Naive thymus-derived CD8-positive, alpha-beta T cell (primary cell): ENCODE results near the gene TRABD2A. TPM values are rescaled to one million over a fixed set of nuclear protein-coding genes. Genes with fewer than 3 reads are reported as not detected.
A peak's percentile ranks its signal among the peaks of the same experiment; 100 is the strongest.

Experiments used
- ATAC-seq, 2 donors: fragments of 150-1000 bp; cut with Tn5 transposase in 1 of 2; sonication (Bioruptor Pico), chemical (Tn5 transposase) in 1 of 2; 1 replicate in 1 of 2; 2 replicates in 1 of 2; pipeline ENCODE4 v1.10.0; 2021; ENCODE audit warnings: mild to moderate bottlenecking in 2 of 2, moderate library complexity in 2 of 2
- POLR2A ChIA-PET: fragments of 350-600 bp; sonication (Branson Sonifier 250); formaldehyde crosslinking; loops from one replicate; lab custom pipeline; 2021; ENCODE audit warnings: antibody characterized with exemption; lab: Charles Lee
- DNase-seq, 10 donors: peaks; one replicate each; pipeline versions ENCODE4 v3.0.0 to v3.0.0-alpha.2; 2020 to 2022
- H3K27ac Mint-ChIP-seq, 10 donors: one replicate each; pipeline ENCODE4 v1.8.0; 2020 to 2022; ENCODE audit warnings: mild to moderate bottlenecking in 10 of 10, mixed read lengths in 10 of 10, moderate library complexity in 4 of 10, inconsistent platforms in 1 of 10
- H3K27me3 Mint-ChIP-seq, 5 donors: one replicate each; pipeline ENCODE4 v1.8.0; 2021 to 2022; ENCODE audit warnings: mixed read lengths in 5 of 5
- H3K36me3 Mint-ChIP-seq, 3 donors: one replicate each; pipeline ENCODE4 v1.8.0; 2020 to 2022; ENCODE audit warnings: mixed read lengths in 3 of 3, mild to moderate bottlenecking in 2 of 3, inconsistent platforms in 1 of 3
- H3K4me1 Mint-ChIP-seq, 4 donors: one replicate each; pipeline ENCODE4 v1.8.0; 2021 to 2022; ENCODE audit warnings: mixed read lengths in 4 of 4
- H3K4me3 Mint-ChIP-seq, 10 donors: one replicate each; pipeline ENCODE4 v1.8.0; 2020 to 2022; ENCODE audit warnings: mild to moderate bottlenecking in 10 of 10, mixed read lengths in 10 of 10, moderate library complexity in 6 of 10, inconsistent platforms in 1 of 10
- H3K9me3 Mint-ChIP-seq, 9 donors: one replicate each; pipeline ENCODE4 v1.8.0; 2020 to 2022; ENCODE audit warnings: mixed read lengths in 9 of 9, mild to moderate bottlenecking in 3 of 9, inconsistent platforms in 1 of 9, moderate library complexity in 1 of 9
- polyA plus RNA-seq, 3 donors: library from polyadenylated mRNA; unstranded; fragments of 300-500 nt; fragmentation: Illumina TruSeq; gene quantifications; one replicate each; pipeline ENCODE4 v1.2.3, GENCODE V29; 2021
- total RNA-seq, 8 experiments: library from RNA in 2 of 8; stranded (reverse) in 2 of 8; gene quantifications; one replicate each; pipeline ENCODE4 v1.2.3 and lab custom pipeline; 2021 to 2026

TRABD2A gene
- total and polyA plus RNA-seq, 5 experiments from 2014 or later = 70.1 to 173 (median 165) TPM

DNA sequence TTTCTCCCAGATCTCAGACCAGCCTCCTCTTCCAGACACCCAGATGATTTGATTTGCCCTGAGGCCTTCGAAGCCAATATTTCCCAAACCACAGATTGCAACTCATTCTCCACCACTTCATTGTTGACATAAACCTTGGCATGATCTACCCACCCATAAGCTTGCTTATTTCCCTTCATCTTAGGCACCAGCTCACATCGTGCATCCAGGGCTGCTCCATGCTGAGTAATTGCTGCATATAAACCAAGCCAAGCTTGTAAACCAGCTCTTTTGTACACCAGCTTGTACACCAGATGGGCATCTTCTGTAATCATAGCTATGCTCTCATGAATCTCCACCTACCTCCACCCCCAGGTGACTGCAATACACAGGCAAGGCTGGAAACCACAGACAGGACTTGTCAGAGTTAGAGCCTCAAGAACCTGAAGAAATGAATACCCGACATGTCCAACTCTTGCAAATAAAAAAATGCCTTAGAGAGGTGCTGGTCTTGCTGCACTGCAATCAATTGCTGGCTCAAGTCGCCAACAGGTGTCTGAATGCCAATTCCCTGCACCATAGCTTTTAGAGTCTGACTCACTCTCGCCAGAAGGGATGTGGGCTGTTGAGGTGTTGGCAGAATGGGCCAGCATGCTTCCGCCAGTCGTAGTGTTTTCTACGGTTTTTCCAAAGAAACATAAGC lies 31.5 kb downstream of the TRABD2A start:
- peaks cover 14 to 39% (median 35%) of the 10 kb centered on the region in 3 donors for H3K36me3 Mint-ChIP-seq
- H3K4me1 Mint-ChIP-seq = peaks cover 55 to 97% (median 92%) of the 10 kb centered on the region in 4 donors

DNA sequence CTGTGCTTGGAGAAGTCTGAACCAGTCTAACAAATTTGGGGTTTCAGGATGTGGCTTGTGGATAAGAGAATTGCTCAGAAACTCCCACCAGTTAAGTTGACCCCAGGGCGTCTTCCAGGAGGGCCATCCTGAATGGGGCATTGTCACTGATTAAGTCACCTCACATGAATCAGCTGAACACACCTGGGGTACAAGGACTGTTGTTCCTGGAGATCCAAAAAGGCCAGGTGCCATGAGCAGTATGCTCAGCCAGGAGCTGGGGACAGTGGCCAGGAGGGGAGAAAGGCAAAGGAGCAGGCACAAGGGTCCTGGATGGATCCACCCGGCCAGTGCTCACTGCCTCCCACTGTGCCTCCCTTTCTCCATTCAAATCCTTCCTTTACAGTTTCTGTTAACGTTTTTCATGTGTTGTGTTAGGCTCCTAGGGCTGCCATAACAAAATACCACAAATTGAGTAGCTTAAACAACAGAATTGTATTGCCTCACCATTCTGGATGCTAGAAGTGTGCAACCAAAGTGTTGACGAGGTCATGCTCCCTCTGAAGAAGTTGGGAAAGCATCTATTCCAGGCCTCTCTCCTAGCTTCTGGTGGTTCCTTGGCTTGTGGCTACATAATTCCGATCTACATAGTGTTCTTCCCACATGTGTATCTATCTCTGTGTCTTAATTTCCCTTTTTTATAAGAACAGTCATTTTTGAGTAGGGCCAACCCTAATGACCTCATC lies 33.4 kb downstream of the TRABD2A start:
- DNase-seq (no peak), ATAC-seq (no peak)
- peaks cover 5 to 35% (median 34%) of the 10 kb centered on the region in 3 donors for H3K36me3 Mint-ChIP-seq
- POLR2A ChIA-PET = interaction anchor here (1.0 to 16.4 kb wide), 11 partner anchors 10 to 197 kb away, joined by 3 to 247 read pairs (median 18); partner anchors contain the start of genes TMSB10 and TRABD2A
- peaks cover 0 to 18% (median 0%) of the 10 kb centered on the region in 9 donors for H3K9me3 Mint-ChIP-seq
- H3K27me3 Mint-ChIP-seq = no peaks in the 10 kb centered on the region
- peak overlapping the region; percentile 93 to 98 (median 97) for H3K27ac Mint-ChIP-seq
- H3K4me3 Mint-ChIP-seq = peak overlapping the region; percentile 60 to 90 (median 82)
- H3K4me1 Mint-ChIP-seq = peaks cover 57 to 97% (median 95%) of the 10 kb centered on the region in 4 donors

More for the DNA sequence above, 31.5 kb downstream of the TRABD2A start:
- Mint-ChIP-seq H3K27ac (peak overlapping the region; percentile 89 to 98 (median 95)), H3K4me3 (peak overlapping the region; percentile 77 to 90 (median 86)), H3K27me3 (no peaks in the 10 kb centered on the region), H3K9me3 (peaks cover 0 to 21% (median 6%) of the 10 kb centered on the region in 9 donors)
- DNase-seq (peak in 5 of 10 donors; percentile 34 to 61 (median 36)), ATAC-seq (peak in 1 of 2 donors; percentile 24)
- POLR2A ChIA-PET = interaction anchor here (0.7 to 16.4 kb wide), 18 partner anchors 8 to 199 kb away, joined by 3 to 247 read pairs (median 6); partner anchors contain the start of genes TMSB10 and TRABD2A

DNA sequence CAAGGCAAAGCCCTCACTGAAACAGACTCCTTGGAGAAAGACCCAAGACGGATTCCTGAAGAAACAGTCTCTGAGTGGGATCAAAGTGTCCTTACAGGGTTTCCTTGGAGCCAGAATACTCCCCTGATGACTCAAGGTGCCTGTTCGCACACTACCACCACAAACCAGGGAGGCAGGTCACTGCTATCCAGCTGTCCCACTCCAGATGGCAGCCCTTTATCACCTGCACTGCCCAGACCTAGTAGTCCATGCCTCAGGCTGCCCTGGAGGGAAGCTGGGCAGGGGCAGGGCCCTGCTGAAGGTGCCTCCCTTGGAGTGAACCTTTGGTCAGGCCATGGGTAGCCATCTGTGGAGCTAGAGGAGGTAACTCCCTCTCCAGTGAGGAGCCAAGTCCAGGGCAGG lies 34.1 kb downstream of the TRABD2A start:
- no peak for DNase-seq
- Mint-ChIP-seq H3K4me3 (peak overlapping the region; percentile 60 to 90 (median 82)), H3K9me3 (peaks cover 0 to 10% (median 0%) of the 10 kb centered on the region in 9 donors), H3K27ac (peak overlapping the region; percentile 93 to 98 (median 97)), H3K27me3 (no peaks in the 10 kb centered on the region), H3K36me3 (peaks cover 4 to 32% (median 27%) of the 10 kb centered on the region in 3 donors), H3K4me1 (peaks cover 54 to 97% (median 95%) of the 10 kb centered on the region in 4 donors)
- no peak for ATAC-seq
- POLR2A ChIA-PET = interaction anchor here (0.7 to 16.4 kb wide), 19 partner anchors 9 to 196 kb away, joined by 3 to 247 read pairs (median 6); partner anchors contain the start of genes TMSB10 and TRABD2A

DNA sequence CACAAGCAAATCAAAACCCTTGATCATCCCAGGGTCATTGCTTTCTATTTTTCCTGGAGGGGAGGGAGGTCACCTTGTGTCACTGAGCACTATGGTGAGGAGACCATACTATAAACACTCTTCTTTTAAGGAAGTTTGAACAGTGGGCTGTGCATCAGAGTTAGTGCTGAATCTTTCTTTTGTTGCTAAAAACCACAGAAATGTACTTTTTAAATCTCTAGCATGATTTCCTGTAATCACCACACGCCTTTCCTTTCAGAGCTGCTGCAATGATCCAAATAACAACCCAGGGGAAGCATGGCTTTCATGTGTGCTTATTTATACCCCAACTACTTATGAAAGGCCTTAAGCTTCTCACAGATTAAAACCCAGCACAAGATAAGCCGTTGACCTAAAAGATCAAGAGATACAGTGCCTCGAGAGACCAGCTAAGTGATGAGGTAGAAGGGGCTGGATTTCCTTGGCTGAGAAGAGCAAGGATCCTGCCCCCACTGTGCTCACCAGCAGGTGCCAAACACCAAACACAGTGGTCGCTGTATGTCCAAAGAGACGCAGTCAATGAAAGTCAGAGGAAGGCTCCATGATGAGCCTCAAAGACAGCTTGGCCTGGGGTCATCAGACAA lies 34.7 kb downstream of the TRABD2A start:
- DNase-seq (peak in 8 of 10 donors; percentile 55 to 88 (median 74)), ATAC-seq (peak; percentile 74 to 76)
- no peaks in the 10 kb centered on the region for H3K27me3 Mint-ChIP-seq
- peak overlapping the region; percentile 60 to 90 (median 82) for H3K4me3 Mint-ChIP-seq
- POLR2A ChIA-PET = interaction anchor here (0.7 to 16.4 kb wide), 23 partner anchors 9 to 194 kb away, joined by 3 to 247 read pairs (median 4); partner anchors contain the start of genes TMSB10 and TRABD2A
- H3K36me3 Mint-ChIP-seq = peaks cover 4 to 32% (median 26%) of the 10 kb centered on the region in 3 donors
- peak overlapping the region; percentile 93 to 98 (median 97) for H3K27ac Mint-ChIP-seq
- H3K9me3 Mint-ChIP-seq = peaks cover 0 to 8% (median 0%) of the 10 kb centered on the region in 9 donors
- H3K4me1 Mint-ChIP-seq = peaks cover 56 to 97% (median 95%) of the 10 kb centered on the region in 4 donors

DNA sequence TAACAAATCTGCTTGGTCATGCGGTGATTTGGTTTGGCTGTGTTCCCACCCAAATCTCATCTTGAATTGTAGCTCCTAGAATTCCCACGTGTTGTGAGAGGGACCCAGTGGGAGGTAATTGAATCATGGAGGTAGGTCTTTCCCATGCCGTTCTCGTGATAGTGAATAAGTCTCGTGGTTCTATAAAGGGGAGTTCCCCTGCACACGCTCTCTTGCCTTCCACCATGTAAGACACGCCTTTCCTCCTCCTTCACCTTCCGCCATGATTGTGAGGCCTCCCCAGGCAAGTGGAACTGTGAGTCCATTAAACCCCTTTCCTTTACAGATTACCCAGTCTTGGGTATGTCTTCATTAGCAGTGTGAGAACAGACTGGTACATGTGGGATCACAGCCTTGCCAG lies 36.7 kb downstream of the TRABD2A start:
- POLR2A ChIA-PET = interaction anchor here (0.9 to 16.4 kb wide), 4 partner anchors 12 to 62 kb away, joined by 3 to 247 read pairs (median 17); no protein-coding TSS in a partner anchor
- peak overlapping the region in 9 of 10 donors; percentile 34 to 90 (median 78) for H3K4me3 Mint-ChIP-seq
- H3K9me3 Mint-ChIP-seq = peaks cover 0 to 8% (median 0%) of the 10 kb centered on the region in 9 donors
- H3K36me3 Mint-ChIP-seq = peaks cover under 1 to 34% (median 29%) of the 10 kb centered on the region in 3 donors
- peaks cover 60 to 96% (median 95%) of the 10 kb centered on the region in 4 donors for H3K4me1 Mint-ChIP-seq
- ATAC-seq (no peak), DNase-seq (peak in 1 of 10 donors; percentile 17)
- no peaks in the 10 kb centered on the region for H3K27me3 Mint-ChIP-seq
- peak overlapping the region; percentile 93 to 98 (median 97) for H3K27ac Mint-ChIP-seq

DNA sequence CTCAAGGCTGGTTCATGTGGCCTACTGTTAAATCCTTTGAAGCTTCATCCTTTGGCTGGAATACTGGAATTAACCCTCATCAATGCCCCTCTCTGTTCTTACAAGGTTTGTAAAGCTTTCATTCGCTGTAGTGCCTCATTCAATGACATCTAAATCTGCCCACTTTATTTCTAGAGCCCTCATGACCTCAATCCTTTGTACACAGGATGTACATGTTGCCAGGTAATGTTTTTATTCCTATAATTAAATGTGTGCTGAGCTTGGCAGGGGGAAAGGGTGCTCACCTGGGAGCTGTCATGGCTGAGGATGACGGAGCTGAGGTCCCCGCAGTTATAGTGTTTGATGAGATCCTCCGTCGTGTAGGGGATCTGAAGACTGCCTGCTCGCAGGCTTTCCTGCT lies 39.3 kb downstream of the TRABD2A start:
- DNase-seq = peak in 8 of 10 donors; percentile 41 to 82 (median 68)
- Mint-ChIP-seq H3K4me1 (peaks cover 59 to 94% (median 93%) of the 10 kb centered on the region in 4 donors), H3K36me3 (peaks cover 8 to 55% (median 52%) of the 10 kb centered on the region in 3 donors), H3K27me3 (no peaks in the 10 kb centered on the region), H3K27ac (peak overlapping the region; percentile 93 to 98 (median 97)), H3K9me3 (peaks cover 0 to 9% (median 2%) of the 10 kb centered on the region in 9 donors), H3K4me3 (peak overlapping the region; percentile 64 to 92 (median 82))
- ATAC-seq = peak; percentile 21 to 65
- POLR2A ChIA-PET = interaction anchor here (0.8 to 16.4 kb wide), 16 partner anchors 7 to 190 kb away, joined by 3 to 247 read pairs (median 6); partner anchors contain the start of genes TMSB10 and TRABD2A

DNA sequence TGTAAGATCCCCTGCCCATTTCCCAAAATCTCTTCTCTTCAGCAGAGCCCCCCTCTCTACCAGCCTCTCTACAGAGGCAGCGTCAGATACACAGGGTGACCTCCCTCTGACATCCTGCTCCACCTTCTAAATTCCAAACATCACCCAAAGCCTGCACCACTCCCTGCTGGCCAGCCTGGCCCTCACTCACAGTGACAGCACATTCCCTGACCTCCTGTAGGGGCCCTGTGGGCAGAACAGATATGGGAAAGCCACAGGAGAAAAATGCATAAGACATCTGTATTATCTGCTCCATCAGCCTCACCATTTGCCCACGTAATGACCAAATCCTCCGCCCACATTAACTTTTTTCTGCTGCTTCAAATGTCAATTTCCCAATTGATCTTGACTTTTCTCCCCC lies 40.6 kb downstream of the TRABD2A start:
- ATAC-seq (peak; percentile 10 to 17), DNase-seq (peak in 1 of 10 donors; percentile 23)
- Mint-ChIP-seq H3K4me3 (peak overlapping the region; percentile 64 to 92 (median 82)), H3K27me3 (no peaks in the 10 kb centered on the region), H3K27ac (peak overlapping the region; percentile 93 to 98 (median 97)), H3K9me3 (peaks cover 0 to 17% (median 10%) of the 10 kb centered on the region in 9 donors), H3K4me1 (peaks cover 60 to 93% (median 91%) of the 10 kb centered on the region in 4 donors), H3K36me3 (peaks cover 18 to 67% (median 65%) of the 10 kb centered on the region in 3 donors)
- POLR2A ChIA-PET = interaction anchor here (1.0 to 16.4 kb wide), 11 partner anchors 8 to 86 kb away, joined by 3 to 247 read pairs (median 6); partner anchors contain the start of genes TMSB10 and TRABD2A

DNA sequence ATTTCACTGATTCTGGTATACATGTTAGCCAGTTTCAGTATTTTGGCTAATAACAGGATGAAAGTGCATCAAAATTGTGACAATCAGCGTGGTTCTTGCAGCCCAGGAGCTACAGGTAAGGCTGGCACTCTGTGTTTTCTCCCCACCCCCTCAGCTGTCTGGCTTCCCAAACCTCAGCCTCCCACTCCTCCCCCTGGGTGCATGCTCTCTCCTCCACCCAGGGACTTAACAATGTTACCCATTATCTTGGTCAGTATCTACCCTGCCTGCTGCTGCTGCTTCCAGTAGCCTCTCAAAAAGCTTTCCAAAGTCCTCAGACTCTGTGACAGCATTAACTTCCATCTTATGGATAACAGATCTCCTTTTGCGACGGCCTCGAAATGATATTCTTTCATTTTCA lies 41.0 kb downstream of the TRABD2A start:
- Mint-ChIP-seq H3K27me3 (no peaks in the 10 kb centered on the region), H3K4me3 (peak overlapping the region; percentile 64 to 92 (median 82)), H3K36me3 (peaks cover 18 to 70% (median 67%) of the 10 kb centered on the region in 3 donors), H3K9me3 (peaks cover 0 to 17% (median 10%) of the 10 kb centered on the region in 9 donors), H3K4me1 (peaks cover 60 to 93% (median 90%) of the 10 kb centered on the region in 4 donors), H3K27ac (peak overlapping the region; percentile 93 to 98 (median 97))
- POLR2A ChIA-PET = interaction anchor here (1.0 to 16.4 kb wide), 6 partner anchors 9 to 87 kb away, joined by 3 to 247 read pairs (median 20); no protein-coding TSS in a partner anchor
- ATAC-seq (peak in 1 of 2 donors; percentile 15), DNase-seq (no peak)

DNA sequence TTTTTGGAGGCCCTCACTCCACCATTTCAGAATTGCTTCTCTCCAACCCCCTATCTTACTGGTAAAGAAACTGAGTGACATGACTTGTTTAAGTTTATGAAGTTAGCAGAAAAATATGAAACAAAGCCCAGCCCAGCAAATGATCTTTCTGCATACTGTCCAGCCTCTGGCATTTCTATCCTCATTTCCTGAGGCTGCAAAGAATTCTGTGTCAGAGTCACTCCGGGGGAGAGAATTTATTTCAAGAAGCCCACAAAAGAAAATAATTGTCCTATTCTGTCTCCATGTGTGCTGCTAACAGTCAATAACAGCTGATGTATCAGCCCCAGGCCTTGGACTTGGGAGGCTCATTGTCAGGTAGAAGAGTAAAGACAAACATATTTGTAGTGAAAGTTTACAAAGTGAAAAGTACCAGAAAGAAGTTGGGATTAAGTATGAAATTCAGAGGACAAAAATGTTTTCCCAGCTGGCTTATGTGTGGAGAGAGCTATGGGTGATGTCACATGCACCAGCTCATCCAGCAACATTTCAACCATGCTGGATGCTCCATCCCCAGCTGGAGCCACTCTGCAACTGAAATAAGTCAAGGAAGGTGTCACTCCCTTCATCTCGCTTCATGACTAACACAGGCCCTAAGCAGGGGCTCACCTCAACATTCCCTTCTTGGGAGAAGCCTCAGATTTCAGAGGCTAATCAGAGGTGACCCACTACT lies 42.3 kb downstream of the TRABD2A start:
- Mint-ChIP-seq H3K36me3 (peaks cover 18 to 70% (median 61%) of the 10 kb centered on the region in 3 donors), H3K27ac (peak overlapping the region; percentile 93 to 98 (median 96)), H3K4me1 (peaks cover 57 to 90% (median 81%) of the 10 kb centered on the region in 4 donors), H3K4me3 (peak overlapping the region in 9 of 10 donors; percentile 25 to 92 (median 78)), H3K9me3 (peaks cover 0 to 14% (median 9%) of the 10 kb centered on the region in 9 donors), H3K27me3 (no peaks in the 10 kb centered on the region)
- POLR2A ChIA-PET = interaction anchor here (0.6 to 16.4 kb wide), 8 partner anchors 10 to 88 kb away, joined by 3 to 247 read pairs (median 4); no protein-coding TSS in a partner anchor
- DNase-seq (no peak), ATAC-seq (no peak)

DNA sequence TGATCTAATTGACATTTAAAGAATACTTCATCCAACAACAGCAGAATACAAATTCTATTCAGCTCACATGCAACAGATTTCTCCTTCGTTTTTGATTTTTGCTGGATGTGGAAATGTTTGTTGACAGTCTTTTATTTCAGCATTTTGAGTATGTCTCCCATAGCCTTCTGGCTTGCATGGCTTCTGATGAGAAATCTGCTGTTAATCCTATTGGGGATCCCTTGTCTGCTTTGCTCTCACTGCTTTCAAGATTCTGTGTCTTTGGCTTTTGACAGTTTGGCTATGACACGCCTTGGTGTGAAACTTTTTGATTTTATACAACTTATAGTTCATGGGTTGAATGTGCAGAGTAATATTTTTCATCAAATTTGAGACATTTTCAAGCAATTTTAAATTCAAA lies 44.7 kb downstream of the TRABD2A start:
- Mint-ChIP-seq H3K27me3 (no peaks in the 10 kb centered on the region), H3K27ac (peak overlapping the region in 8 of 10 donors; percentile 43 to 93 (median 77)), H3K9me3 (peaks cover 0 to 14% (median 9%) of the 10 kb centered on the region in 9 donors), H3K4me3 (peak overlapping the region in 7 of 10 donors; percentile 10 to 37 (median 23)), H3K4me1 (peaks cover 57 to 76% (median 59%) of the 10 kb centered on the region in 4 donors), H3K36me3 (peaks cover 18 to 76% (median 50%) of the 10 kb centered on the region in 3 donors)
- POLR2A ChIA-PET = interaction anchor here (0.7 to 5.1 kb wide), 2 partner anchors 13 to 72 kb away, joined by 3 to 44 read pairs; no protein-coding TSS in a partner anchor
- ATAC-seq = no peak
- no peak for DNase-seq
